Glutamatergic neuron (in vitro differentiated cells): ENCODE measurements around the gene CDSN. TPM values are rescaled to one million over a fixed set of nuclear protein-coding genes. Genes with fewer than 3 reads are reported as not detected.
A peak's percentile ranks its signal among the peaks of the same experiment; 100 is the strongest.

Source experiments
- DNase-seq: peaks from one replicate; pipeline ENCODE4 v3.0.0; 2022
- H3K27ac Mint-ChIP-seq: one replicate; pipeline ENCODE4 v1.8.0; 2020; ENCODE audit warnings: mild to moderate bottlenecking, mixed read lengths, inconsistent platforms; ENCODE audit not compliant: unreplicated experiment
- H3K27me3 Mint-ChIP-seq: one replicate; pipeline ENCODE4 v1.8.0; 2020; ENCODE audit warnings: mild to moderate bottlenecking, moderate library complexity, mixed read lengths, inconsistent platforms; ENCODE audit not compliant: unreplicated experiment
- H3K36me3 Mint-ChIP-seq: one replicate; pipeline ENCODE4 v1.8.0; 2020; ENCODE audit warnings: mild to moderate bottlenecking, mixed read lengths, inconsistent platforms; ENCODE audit not compliant: unreplicated experiment
- H3K4me1 Mint-ChIP-seq: one replicate; pipeline ENCODE4 v1.8.0; 2020; ENCODE audit warnings: mild to moderate bottlenecking, low read depth, mixed read lengths, inconsistent platforms; ENCODE audit not compliant: unreplicated experiment
- H3K4me3 Mint-ChIP-seq: one replicate; pipeline ENCODE4 v1.8.0; 2020; ENCODE audit warnings: mild to moderate bottlenecking, mixed read lengths, inconsistent platforms; ENCODE audit not compliant: unreplicated experiment
- H3K9me3 Mint-ChIP-seq: one replicate; pipeline ENCODE4 v1.8.0; 2020; ENCODE audit warnings: mild to moderate bottlenecking, moderate library complexity, mixed read lengths, inconsistent platforms; ENCODE audit not compliant: unreplicated experiment
- CTCF ChIP-seq: fragments of 200-600 bp; sonication (generic); IDR thresholded peaks from one replicate; pipeline ENCODE4 v1.5.0; 2021; ENCODE audit not compliant: partially characterized antibody, unreplicated experiment
- total RNA-seq: library from RNA; stranded (reverse); fragmentation: NEBNext Ultra II Directional; extraction: Animal tissue kit (Norgen Biotek cat#: 25700); gene quantifications from one replicate; pipeline ENCODE4 v1.2.1, GENCODE V29; 2021; ENCODE audit not compliant: unreplicated experiment

The CDSN gene
- total RNA-seq, 1 donor from 2014 or later = not detected

GRCh38 chr6:31091680-31092079, 28.6 kb downstream of the CDSN start:
- Mint-ChIP-seq H3K4me1 (peaks cover 8% of the 10 kb centered on the region), H3K27me3 (peaks cover 6% of the 10 kb centered on the region), H3K4me3 (no peak overlapping the region), H3K9me3 (no peaks in the 10 kb centered on the region), H3K27ac (no peak overlapping the region), H3K36me3 (no peaks in the 10 kb centered on the region)
- DNase-seq = no peak
- TF ChIP-seq CTCF = no peak

- no peak overlapping the region for H3K27ac Mint-ChIP-seq
- DNase-seq = no peak
- peaks cover 6% of the 10 kb centered on the region for H3K27me3 Mint-ChIP-seq
- H3K36me3 Mint-ChIP-seq = no peaks in the 10 kb centered on the region
- H3K9me3 Mint-ChIP-seq = no peaks in the 10 kb centered on the region
- TF ChIP-seq CTCF = no peak
- H3K4me3 Mint-ChIP-seq = no peak overlapping the region
- peaks cover 8% of the 10 kb centered on the region for H3K4me1 Mint-ChIP-seq
These were observed 29.3 kb downstream of the CDSN start for GRCh38 chr6:31090973-31091364.

- no peak for TF ChIP-seq CTCF
- H3K4me1 Mint-ChIP-seq = peaks cover 8% of the 10 kb centered on the region
- peaks cover 6% of the 10 kb centered on the region for H3K27me3 Mint-ChIP-seq
- no peak overlapping the region for H3K27ac Mint-ChIP-seq
- no peak overlapping the region for H3K4me3 Mint-ChIP-seq
- DNase-seq = no peak
- H3K36me3 Mint-ChIP-seq = no peaks in the 10 kb centered on the region
- no peaks in the 10 kb centered on the region for H3K9me3 Mint-ChIP-seq
These were observed 29.8 kb downstream of the CDSN start for GRCh38 chr6:31090275-31090972.

GRCh38 chr6:31087494-31088089, 32.7 kb downstream of the CDSN start:
- TF ChIP-seq CTCF = peak; percentile 86
- peaks cover 23% of the 10 kb centered on the region for H3K4me1 Mint-ChIP-seq

GRCh38 chr6:31086788-31087440, 33.3 kb downstream of the CDSN start:
- TF ChIP-seq CTCF = no peak
- Mint-ChIP-seq H3K9me3 (peaks cover 3% of the 10 kb centered on the region), H3K4me1 (peaks cover 23% of the 10 kb centered on the region), H3K36me3 (no peaks in the 10 kb centered on the region), H3K4me3 (peak overlapping the region; percentile 16), H3K27me3 (peaks cover 3% of the 10 kb centered on the region), H3K27ac (peak overlapping the region; percentile 14)
- no peak for DNase-seq

More at GRCh38 chr6:31087494-31088089, 32.7 kb downstream of the CDSN start:
- DNase-seq = peak; percentile 90
- Mint-ChIP-seq H3K27me3 (peaks cover 4% of the 10 kb centered on the region), H3K9me3 (peaks cover 3% of the 10 kb centered on the region), H3K36me3 (no peaks in the 10 kb centered on the region), H3K27ac (peak overlapping the region; percentile 65), H3K4me3 (no peak overlapping the region)
